GOT3 (cell line): ENCODE data around the gene HAAO.

Source experiments
- DNase-seq: peaks from one replicate; lab custom pipeline; 2025; ENCODE audit warnings: mixed read lengths; lab: John Stamatoyannopoulos, UW

Gene HAAO

DNA sequence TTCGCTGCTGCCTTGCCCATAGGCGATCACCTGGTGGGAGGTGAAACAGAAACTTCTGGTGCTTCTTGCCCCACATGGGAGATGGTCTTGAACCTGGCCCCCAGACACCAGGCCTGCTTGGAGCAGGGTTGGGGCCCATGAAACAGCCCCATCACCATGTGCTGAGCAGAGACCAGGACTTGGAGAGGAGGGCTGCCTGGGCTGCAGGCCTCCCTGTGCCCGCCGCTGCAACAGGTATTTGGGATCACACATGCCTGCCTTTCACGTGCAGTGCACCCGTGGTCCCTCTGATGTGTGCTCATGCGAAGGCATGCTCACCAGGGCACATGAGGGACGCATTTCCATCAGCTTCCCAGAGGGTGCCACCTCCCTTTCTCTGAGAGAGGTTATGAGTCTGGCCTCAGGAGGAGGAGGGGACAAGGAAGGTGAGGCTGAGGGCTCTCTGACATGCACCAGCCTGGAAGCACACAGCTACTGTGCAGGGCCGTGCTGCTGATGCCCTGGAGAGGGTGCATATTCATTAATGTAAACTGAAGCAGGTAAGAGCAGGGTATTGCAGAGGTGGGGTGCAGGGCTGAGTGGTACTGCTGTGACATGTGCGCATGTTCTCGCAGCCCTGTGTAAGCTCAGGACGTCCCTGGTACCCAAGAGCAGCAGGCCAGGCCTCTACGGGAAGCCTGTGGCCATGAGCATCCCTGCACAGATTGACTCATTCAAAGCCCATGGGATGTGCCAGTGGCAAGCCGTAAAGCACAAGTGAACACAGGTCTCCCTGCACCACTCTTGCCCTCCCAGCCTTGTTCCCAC is 24.3 kb downstream of the HAAO start:
- DNase-seq: no peak

DNA sequence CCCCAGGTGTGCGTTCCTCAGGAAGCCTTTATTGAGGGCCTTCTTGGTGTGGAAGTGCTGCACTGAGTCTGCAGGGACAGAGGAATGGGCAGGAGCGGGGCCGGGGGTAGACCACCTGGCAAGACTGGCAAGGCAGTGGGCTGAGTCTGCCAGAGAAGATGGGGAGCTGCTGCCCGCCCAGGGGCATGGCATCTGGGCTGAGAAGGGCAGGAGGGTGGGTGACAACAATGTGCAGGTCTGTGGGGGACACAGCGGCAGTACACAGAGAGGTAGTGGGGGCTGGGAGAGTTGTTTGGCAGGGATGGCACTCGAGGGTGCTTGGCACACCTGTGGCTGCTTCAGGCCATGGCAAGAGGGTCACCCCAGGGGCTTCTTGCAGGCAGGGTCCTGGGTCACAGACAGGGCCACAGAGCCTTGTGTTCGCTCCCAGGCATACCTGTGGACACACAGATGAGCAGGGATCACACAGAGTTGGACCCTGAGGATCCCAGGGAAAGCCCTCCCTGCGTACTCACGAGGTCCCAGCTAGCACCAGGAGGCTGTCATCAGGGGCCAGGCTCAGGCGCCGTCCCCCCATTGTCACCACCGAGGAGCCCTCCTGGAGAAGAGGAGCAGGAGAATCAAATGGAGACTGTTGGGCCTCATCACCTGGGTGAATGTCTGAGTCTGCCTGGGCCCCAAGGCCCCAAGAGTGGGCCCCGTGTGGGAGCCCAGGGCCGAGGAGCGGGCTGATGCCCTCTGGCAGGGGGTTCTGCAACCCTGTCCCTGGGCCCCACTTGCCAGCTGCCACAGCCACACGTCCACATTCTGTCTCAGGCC is 25.1 kb downstream of the HAAO start:
- no peak for DNase-seq

DNA sequence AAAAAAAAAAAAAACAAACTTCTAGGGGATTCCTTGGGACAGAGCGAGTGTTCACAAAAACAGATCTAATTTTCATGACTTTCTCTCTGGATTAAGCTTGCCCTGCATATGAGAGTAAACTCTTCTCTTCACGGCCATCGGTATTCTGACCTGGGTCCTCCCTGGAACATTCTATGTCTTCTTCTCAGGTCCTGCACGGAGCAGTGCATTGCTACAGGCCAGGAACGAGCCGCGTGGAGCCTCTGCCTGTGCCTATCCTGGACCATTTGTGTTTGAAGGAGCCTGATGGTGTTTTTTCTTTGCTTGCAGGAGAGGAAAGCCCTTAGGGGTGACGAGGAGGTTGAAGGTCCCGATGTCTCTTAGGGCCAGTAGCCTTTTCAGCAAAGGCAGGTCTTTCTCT is 26.7 kb downstream of the HAAO start:
- DNase-seq: no peak

DNA sequence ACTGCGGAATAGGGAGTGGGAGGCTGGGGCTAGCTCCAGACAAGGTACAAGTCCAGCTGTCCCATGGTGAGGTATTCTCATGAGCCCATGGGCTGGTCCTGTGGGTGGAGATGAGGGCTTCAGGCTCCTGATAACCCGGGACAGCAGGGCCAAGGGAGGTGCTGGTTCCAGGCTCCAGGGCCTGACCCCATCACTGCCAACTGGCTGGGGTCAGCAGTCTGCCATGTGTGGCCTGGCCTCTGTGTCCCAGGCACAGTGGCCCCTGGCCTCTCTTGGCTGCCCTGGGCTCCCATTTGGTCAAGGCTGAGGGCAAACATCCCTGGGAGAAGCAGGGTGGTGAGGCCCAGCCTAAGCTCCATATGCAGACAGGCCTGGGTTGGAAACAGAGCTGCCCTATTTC is 27.5 kb downstream of the HAAO start:
- DNase-seq: no peak

DNA sequence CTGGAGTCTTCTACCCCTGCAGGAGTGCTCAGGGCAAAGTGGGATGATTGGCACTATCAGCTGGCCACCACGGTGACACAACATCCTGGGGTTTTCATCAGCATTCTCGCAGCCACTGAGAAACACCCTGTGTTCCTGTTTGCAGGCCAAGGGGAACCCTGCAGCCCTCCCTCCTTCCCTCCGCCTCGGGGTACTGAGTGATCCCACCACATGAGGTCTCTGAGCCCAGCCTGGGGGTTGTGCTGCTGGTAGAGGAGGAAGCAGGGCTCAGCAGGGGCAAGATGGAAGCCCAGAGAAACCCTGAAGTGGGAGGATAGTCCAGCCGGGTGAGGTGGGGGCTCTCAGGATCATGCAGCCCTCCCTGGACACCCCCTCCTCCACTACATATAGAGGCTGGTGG is 28.3 kb downstream of the HAAO start, which contains the start of gene OXER1:
Gene OXER1 (minus strand): TSS at position 40 of the 400 bp plus-strand sequence. CDS start 73 bp downstream, outside the sequence.
- DNase-seq: no peak

DNA sequence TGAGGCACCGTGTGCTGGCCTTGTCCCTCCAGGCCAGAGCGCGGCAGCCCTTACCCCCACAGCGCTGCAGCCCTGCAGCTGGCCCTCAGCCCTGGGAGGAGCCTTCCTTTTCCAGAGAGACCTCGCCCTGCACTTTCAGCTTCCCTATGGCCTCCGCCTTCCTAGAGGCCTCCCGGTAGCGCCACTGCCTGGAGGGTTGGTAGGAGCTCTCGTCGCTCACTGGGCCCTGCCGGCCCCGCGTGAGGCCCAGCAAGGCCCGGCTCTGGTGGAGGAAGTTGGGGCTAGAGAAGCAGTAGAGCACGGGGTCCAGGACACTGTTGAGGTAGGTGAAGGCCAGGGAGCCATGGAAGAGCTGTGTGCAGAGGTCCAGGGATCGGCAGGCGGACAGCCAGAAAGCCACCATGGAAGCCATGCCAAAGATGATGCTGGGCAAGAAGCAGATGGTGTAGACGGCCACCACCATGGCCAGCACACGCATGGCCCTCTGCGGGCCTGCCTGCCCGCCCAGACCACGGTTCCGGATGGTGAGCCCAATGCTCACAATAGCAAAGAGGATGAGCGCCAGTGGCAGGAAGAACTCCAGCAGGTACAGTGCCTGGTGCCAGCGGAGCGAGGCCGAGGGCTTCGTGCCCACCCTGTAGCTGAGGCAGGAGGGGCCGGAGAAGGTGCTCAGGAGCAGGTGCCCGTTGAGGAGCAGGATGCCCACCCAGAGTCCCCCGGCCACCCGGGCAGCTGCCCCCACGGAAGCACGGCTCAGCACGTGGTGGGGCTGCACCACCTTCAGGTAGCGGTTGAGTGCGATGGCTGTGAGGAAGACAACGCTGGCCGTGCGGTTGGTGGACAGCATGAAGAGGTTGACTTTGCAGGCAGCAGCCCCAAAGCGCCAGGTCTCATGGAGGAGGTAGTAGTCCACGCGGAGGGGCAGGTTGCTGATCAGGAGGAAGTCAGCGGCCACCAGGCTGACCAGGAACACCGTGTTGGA is 29.3 kb downstream of the HAAO start:
- DNase-seq: no peak

DNA sequence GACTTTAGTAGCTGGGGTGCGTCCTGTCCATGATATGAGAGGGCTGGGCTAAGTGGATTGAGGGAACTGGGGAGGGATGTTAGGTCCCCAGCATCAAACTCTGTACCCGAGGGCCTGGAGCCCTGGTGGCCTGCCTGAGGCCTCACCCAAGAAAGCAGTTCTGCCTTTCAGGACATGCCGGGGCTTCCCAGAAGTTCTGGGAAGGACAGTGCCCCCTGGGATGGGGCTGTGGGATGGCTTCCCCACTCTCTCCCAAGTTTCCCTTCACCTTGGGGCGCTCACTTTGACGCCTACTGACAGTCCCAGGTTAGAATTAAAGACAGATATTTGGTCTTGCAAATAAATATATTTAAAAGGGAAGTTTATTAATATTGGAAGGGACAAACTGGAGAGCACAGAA is 30.2 kb downstream of the HAAO start:
- DNase-seq: no peak

DNA sequence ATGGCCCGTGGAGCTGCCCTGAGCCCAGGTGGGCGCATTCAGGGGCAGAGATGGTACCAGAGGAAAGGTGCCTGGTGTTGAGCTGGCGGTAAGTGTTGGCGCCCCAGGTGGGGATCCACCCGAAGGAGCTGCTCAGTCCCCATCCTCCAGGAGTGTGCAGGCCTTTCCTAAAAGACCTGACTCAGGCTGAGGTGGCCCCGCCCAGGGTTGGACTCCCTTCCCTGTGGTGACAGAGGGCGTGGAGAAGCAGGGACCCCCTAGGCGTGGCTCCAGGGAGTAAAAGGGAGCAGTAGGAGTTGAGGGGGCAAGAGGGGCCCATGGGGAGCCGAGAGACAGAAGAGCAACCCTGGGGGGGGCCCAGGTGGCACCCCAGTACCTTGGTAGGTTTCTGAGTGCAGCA is 30.8 kb downstream of the HAAO start:
- no peak for DNase-seq

DNA sequence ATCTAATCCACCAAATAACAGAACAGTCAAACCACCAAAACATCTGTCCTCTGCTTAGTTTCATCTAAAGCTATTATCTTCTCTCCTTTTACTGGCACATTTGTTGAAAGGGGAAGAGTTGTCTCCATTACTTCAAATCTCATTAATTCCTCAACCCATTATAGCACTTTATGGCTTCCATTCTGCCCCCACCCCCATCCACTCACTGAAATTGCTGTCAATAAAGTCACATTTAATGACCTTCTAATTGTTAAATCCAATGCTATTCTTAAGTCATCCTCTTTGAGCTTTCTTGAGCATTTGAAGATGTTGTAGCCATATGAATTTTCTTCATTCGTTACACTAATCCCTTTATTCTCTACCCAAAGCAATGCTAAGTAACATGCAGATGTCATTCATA is 33.6 kb downstream of the HAAO start:
- no peak for DNase-seq

DNA sequence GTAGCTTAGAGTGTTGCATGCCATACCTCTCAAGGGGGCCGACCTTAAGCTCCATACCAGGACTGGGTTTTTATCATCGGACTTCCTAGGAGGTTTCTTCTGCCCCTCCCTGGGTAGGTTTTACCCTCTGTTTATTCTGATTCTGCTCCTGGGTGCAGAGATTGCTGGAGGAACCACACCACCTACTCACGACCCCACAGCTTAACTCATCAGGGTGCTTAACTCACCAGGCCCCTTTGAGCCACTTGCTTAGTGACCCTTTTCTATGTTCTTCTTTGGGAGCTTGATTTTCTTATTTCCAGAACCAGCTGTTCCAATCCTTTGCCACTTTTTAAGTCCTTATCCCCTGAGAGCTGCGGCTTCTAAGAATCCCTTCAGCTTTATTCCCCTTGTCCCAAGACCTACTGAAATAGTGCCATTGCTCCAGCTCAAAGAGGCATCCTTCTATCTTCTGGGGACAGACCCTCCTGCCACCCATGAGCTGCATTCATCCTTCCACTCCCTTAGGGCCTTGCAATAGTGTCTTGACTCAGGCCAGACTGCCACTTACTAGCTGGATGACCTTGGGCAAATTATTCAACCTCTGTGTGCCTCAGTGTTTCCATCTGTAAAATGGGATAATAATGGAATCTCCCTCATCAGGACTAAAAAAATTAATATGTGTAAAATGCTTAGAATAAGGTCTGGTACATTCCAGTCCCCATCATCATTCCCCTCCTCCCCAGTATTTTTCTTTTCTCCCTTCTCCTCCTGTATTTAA is 34.2 kb downstream of the HAAO start:
- DNase-seq: no peak

DNA sequence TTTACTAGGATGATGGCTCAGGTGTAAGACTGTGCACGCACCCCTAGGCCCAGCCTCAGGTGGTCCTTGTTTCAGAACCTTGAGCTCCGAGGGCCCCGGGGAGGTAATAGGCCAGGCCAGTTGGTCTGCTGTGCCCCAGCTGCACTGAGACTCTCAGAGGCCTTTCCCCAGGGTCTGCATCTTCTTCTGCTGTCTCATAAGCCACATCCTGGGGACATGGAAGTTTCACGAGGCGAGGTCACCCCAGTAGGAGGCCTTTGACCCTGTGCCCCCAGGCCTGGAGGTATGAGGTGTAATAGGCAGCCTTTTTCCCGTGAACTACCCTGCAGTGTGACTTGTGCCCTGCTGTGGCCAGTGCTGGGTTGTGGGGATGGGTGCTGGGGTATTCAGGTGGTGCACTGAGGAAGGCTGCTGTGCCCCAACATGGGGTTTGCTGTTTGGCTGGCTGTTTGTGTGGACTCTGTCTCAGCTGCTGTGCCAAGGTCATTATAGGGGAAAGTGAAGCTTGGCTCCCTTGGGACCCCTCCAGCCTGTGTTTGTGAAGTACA is 35.3 kb downstream of the HAAO start:
- no peak for DNase-seq

DNA sequence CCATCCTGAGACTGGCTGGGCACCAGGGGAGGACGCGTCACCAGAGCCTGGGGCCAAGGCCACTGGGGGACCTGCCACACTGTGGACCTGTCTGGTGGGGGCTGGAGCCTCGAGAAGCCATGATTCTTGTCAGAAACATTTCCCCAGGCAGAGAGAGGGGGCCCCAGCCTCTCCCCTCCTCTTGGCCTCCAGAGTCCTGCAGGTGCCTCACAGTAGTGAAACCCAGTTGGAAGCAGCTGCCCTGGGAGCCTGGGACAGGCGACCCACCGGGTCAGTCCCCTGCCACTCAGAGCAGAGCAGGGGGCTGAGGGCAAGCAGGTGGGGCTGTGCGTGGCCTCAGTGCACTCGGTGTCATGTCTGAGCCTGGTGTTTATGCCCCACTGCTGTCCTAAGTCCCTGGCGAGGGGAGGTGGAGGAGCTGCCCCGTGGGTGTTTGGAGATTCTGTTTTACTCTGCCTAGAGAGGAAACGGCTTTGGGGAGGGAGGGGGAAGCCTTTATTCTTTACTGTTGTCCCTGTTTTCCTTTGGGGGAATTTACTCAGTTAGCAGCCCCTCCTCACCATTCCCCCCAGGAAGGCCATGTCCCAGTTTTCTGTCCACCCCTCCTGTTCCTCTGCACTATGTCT is 36.1 kb downstream of the HAAO start:
- no peak for DNase-seq

DNA sequence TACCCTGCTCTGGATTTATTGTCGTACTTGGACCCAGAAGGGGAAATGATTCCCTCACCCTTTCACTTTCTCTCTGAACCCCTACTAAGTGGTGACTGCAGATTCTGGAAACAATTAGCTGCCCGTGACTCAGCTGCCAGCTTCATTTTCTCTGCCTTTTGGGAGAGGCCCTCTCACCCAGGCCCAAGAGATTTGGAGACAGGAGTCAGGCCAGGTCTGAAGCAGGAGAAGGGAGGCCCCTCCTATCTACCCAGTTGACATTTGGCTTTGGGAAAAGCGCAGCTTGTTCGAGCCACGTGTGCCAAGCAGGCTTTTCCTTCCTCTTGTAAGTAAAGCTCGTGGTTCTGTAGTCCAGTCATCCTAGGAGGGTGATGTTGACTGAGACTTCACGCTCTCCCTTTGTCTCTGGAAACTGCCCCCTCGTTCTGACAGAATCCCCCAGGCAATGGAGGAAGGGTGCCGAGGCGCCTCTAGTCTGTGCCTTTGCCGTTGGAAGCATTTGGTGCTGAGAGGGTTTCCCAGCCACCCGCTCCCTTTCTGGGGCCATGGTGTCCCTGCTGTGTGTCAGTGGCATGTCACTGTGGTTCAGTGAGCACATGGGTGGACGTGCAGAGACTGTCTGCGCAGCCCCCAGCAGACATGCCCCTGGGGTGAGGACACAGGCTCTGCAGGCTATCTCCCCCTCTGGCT is 37.0 kb downstream of the HAAO start:
- DNase-seq: no peak

DNA sequence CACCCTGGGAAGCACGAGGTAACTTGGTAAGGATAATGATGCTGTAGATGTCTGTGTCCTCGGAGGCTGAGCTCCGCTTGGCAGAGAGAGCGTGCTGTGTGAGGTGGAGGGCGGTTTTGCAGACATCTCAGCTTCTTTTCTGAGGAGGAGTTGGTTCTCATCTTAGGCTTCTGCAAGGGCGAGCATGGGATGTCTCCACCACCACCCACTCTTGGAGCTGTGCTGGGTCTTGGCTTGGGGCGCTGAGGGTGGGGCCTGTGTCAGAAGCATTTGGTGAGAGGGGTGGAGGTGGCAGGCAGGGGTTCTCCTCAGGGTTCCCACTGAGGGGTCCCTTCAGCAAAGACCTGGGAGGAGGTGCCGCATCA is 37.6 kb downstream of the HAAO start:
- DNase-seq: no peak

DNA sequence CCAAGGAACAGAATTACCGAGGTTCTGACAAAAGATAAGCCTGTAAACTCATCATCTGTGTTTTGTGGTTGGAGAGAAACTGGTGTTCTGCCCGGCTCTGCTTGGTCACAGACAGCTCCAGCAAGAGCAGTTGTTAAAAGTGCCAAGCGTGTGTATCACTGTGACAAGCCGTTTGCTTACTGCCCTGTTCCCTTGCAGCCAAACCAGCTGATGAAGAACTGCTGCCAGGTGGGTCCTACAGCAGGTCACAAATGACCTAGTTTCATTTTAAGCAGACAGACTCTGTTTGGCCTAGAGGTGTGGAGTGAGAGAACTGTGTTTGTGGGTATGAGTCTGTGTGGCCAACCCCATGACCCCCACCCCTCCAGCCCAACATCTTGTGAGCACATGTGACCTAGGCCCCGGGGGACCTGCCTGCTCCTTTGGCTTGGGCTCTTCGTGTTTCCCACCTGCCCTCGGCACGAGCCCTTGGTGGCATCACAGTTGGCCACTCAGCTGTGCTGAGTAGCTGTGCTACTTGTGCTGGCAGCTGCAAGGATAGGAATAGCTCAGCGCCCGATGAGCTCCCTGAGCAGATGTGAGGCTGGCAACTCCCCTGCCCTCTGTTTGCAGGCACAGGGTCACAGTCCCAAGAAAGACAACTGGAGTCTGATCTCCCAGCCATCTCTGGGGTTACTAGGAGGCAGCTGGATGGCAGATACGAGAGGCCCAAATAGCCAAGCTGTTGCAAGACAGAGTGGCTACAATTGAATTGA is 38.2 kb downstream of the HAAO start:
- DNase-seq: no peak

DNA sequence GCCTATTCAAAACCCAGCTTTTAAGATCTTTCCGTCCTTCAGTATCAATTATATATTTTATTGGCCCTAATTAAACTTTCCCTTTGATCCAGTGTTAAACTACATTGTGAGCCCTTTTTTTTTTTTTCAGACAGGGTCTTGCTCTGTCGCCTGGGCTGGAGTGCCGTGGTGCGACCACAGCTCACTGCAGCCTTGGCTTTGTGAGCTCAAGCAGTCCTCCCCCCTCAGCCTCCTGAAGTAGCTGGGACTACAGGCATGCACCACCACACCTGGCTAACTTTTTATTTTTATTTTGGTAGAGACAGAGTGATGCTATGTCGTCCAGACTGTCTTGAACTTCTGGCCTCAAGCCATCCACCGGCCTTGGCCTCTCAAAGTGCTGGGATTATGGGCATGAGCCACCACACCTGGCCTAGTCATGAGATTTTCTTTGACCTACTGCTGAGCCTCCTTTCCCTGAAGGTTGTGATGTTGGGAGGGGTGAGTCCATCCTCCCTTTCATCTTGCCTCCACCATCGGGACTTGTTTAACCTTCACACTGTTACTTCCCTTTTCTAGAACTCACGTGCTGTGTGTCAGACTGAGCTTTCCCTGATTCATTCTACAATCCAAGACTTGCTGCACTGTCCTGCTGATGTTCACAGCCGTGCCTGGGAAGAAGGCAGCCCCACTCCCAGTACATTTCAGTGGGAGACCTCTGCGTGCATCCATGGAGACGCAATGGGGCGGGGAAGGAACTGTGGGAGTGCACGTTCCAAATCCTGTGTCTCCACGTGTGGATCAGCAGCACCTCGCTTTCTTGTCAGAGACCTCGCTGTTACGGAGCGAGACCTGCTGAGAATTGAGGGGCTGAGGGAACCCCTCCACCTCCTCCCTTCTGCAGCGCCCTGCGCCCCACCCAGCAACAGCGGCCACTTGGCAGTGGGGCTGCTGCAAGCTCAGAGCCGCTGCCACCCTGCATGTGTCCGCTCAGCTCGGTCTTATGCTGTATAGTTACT is 39.3 kb downstream of the HAAO start:
- no peak for DNase-seq

DNA sequence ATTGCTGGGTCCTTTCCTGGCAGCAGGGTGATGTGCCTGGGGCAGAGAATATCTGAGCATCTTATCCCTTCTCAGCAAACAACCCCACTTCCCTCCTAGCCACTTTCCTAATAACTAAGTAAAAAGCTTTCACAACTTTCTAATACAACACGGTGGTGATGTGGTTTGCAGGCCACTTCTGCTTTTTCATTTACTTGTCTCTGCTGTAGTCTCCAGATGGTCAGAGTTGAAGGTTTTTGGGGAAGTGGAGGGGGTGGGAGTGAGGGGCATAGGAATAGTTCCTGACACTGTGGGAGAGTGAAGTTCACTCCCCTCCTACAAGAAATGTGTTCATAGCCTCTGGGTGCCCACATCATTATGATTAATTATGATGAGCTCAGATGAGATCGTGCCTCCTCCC is 40.1 kb downstream of the HAAO start:
- DNase-seq: no peak

DNA sequence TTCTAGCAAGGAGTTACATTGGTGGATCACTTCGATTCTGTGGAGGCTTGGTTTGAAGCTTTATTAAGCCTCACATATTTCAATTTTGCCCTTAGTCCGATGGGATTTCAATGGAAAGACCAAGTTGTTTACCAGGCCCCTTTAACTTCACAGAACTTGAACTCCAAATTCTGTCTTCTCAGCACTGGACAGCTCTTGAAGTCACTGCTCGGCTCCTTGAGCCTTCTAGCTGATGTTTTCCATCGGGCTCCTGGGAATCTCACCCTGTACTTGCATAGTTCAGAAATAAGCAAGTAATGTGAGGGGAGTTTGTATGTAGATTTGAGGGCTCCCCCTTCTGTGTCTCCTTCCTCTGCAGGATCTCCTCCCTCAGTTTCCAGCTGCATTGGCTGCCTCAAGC is 43.5 kb downstream of the HAAO start:
- DNase-seq: no peak
